ENCODE measurements around the gene CXCL13. TPM values are rescaled to one million over a fixed set of nuclear protein-coding genes. Genes with fewer than 3 reads are reported as not detected.

The CXCL13 gene
- total RNA-seq, 4 donors from 2014 or later = 1.2 to 1.9 (median 1.3) TPM; not detected in 1

DNA sequence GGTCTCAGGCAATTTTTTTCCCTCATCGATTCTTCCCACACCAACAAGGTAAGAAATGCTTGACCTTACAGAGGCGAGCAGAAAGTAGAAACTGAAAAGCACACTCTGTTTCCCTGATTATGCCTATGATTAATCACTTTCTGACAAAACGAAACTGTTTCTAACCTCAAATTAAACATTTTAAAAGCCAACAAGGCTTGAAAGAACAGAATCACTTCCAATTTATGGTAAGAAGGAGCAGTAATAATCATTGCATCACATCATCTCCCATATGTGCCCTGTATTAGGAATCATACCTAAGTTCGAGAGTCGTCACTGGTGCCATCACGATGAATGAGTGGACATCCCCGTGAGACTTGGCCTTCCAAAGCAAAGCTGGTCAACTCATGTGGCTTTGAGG lies 12.5 kb upstream of the CXCL13 start:
- Histone ChIP-seq H3K4me3 (no peak overlapping the region), H3K36me3 (no peaks in the 10 kb centered on the region), H3K27me3 (no peaks in the 10 kb centered on the region), H3K9me3 (no peaks in the 10 kb centered on the region), H3K4me1 (no peaks in the 10 kb centered on the region), H3K27ac (no peak overlapping the region)
- WGBS = 76% methylated on average over 7 of the region's 7 CpGs
- no peak for DNase-seq (ENCODE audit: low spot score in 2 of 2)
- TF ChIP-seq CTCF (IDR thresholded peaks at IDR 0.05) (no peak), POLR2AphosphoS5 (IDR thresholded peaks at IDR 0.05) (no peak), POLR2A (IDR thresholded peaks at IDR 0.05) (no peak), EP300 (IDR thresholded peaks at IDR 0.05) (no peak)

DNA sequence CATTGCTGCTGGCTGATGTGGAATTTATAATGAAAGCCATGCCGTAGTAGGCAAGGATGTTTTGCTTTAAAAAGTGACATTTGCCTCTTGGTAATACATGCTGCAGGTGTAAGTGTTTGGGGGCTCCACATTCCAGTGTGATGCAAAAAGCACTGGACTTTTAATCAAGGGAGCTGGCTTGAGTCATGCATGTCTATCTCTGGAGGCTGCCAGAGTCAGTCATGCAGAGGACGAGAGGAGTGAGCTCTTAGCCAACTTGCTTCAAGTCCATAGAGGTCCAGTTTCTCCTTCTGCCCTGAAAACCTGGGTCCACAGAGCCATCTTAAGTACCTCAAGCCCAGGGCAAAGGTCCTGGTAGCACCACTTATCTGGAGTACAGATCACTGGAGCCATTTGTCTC lies 11.6 kb upstream of the CXCL13 start:
- Histone ChIP-seq H3K36me3 (no peaks in the 10 kb centered on the region), H3K4me3 (no peak overlapping the region), H3K27ac (no peak overlapping the region), H3K9me3 (no peaks in the 10 kb centered on the region), H3K4me1 (no peaks in the 10 kb centered on the region), H3K27me3 (no peaks in the 10 kb centered on the region)
- no peak for TF ChIP-seq EP300 (IDR thresholded peaks at IDR 0.05)
- no peak for TF ChIP-seq POLR2AphosphoS5 (IDR thresholded peaks at IDR 0.05)
- TF ChIP-seq POLR2A (IDR thresholded peaks at IDR 0.05) = no peak
- no peak for TF ChIP-seq CTCF (IDR thresholded peaks at IDR 0.05)
- WGBS = 43% methylated on average over 2 of the region's 2 CpGs
- no peak for DNase-seq (ENCODE audit: low spot score in 2 of 2)

- Histone ChIP-seq H3K4me1 (no peaks in the 10 kb centered on the region), H3K27ac (no peak overlapping the region), H3K9me3 (no peaks in the 10 kb centered on the region), H3K36me3 (no peaks in the 10 kb centered on the region), H3K27me3 (no peaks in the 10 kb centered on the region), H3K4me3 (no peak overlapping the region)
- no peak for DNase-seq (ENCODE audit: low spot score in 2 of 2)
- no peak for TF ChIP-seq POLR2AphosphoS5 (IDR thresholded peaks at IDR 0.05)
- no peak for TF ChIP-seq POLR2A (IDR thresholded peaks at IDR 0.05)
- TF ChIP-seq EP300 (IDR thresholded peaks at IDR 0.05) = no peak
- no peak for TF ChIP-seq CTCF (IDR thresholded peaks at IDR 0.05)
- WGBS = 84% methylated on average over 4 of the region's 4 CpGs
Measured at GRCh38 chr4:77595364-77595973, 10.2 kb upstream of the CXCL13 start.

DNA sequence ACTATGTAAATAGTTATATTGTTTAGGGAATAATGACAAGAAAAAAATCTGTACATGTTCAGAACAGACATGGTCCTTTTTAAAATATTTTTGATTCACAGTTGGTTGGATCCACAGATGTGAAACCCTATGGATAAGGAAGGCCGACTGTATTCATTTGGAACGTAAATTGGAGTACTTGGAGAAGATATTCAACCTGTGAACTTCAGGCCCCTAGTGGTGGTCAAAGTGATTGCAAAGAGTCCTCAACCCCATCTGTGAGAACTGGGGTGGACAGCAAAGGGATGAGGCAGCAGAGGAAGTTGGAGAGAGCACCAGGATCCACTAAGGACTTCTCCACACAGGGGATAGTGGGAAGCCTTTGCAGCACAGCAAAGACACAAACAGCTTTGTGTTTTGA lies 6.2 kb upstream of the CXCL13 start:
- Histone ChIP-seq H3K27me3 (no peaks in the 10 kb centered on the region), H3K4me1 (peaks cover 5% of the 10 kb centered on the region), H3K27ac (no peak overlapping the region), H3K4me3 (no peak overlapping the region), H3K9me3 (no peaks in the 10 kb centered on the region), H3K36me3 (no peaks in the 10 kb centered on the region)
- WGBS = 56% methylated on average over 2 of the region's 2 CpGs
- TF ChIP-seq POLR2AphosphoS5 (IDR thresholded peaks at IDR 0.05) (no peak), POLR2A (IDR thresholded peaks at IDR 0.05) (no peak), CTCF (IDR thresholded peaks at IDR 0.05) (peak in 1 of 2 donors; percentile 23), EP300 (IDR thresholded peaks at IDR 0.05) (no peak)
- DNase-seq (ENCODE audit: low spot score in 2 of 2) = no peak

DNA sequence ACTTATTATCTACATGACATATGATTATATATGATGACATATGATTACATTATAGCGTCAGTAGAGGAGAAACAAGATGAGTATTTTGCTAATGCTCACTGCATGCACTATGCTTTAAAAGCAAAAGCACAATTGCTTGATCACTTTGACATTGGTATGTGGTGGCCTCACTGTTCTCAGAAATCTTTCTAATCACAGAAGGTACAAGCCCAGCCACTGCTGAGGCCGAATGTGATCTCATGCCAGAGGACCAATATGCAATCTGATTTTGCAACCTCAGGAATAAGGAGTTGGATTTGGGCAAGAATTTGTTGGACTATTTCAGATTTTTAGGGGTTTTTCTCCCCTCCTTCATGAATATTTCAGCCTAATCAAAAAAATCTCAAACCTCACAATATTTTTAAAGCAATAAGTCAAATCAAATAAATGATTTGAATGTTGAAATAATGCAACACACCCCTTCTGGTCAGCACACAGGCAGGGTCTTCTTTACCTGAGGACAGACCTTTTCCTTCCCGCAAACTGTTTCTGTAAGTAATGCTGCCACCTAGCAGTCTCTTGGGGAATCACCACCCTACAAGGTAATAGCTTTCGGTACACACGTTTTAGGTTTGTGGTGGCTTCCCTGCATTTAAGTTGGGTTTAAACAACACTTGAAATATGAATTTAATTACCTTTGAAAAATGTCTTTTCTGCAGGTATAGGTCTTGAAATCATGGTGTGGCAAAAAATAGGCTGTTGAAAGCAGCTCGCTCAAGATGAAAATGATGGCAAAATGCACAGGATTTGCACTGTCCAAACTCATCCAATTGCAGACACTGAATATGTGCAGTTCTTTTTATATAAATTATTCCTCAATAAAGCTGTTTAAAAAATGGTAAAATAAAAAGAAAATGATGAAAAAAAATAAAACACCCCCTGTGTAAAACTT lies 4.8 kb upstream of the CXCL13 start:
- no peaks in the 10 kb centered on the region for H3K36me3 ChIP-seq
- DNase-seq (ENCODE audit: low spot score in 2 of 2) = no peak
- H3K27ac ChIP-seq = no peak overlapping the region
- H3K27me3 ChIP-seq = no peaks in the 10 kb centered on the region
- H3K4me1 ChIP-seq = peaks cover 5% of the 10 kb centered on the region
- 39% methylated on average over 6 of the region's 6 CpGs for WGBS
- TF ChIP-seq CTCF (IDR thresholded peaks at IDR 0.05) = peak in 1 of 2 donors; percentile 71
- no peak for TF ChIP-seq POLR2AphosphoS5 (IDR thresholded peaks at IDR 0.05)
- no peak for TF ChIP-seq EP300 (IDR thresholded peaks at IDR 0.05)
- TF ChIP-seq POLR2A (IDR thresholded peaks at IDR 0.05) = no peak
- no peak overlapping the region for H3K4me3 ChIP-seq
- no peaks in the 10 kb centered on the region for H3K9me3 ChIP-seq
